DOHH2 (cell line): ENCODE measurements around the gene CRYBG1.

ENCODE experiments used
- H3F3A ChIP-seq: fragments of 200-600 bp; sonication (generic), shearing (Covaris generic); 2 replicates; pipeline ENCODE4 v1.6.0; 2016; ENCODE audit warnings: antibody characterized with exemption, mild to moderate bottlenecking; ENCODE audit not compliant: control insufficient read depth, insufficient read depth
- H3K27ac ChIP-seq: fragments of 200-600 bp; sonication (generic); 2 replicates; pipeline ENCODE4 v1.5.1; 2014; ENCODE audit warnings: low read depth, mild to moderate bottlenecking, low read length, moderate library complexity
- H3K27me3 ChIP-seq: fragments of 200-600 bp; sonication (generic); 2 replicates; pipeline ENCODE4 v1.6.1; 2014; ENCODE audit warnings: mild to moderate bottlenecking, low read length, mixed read lengths; ENCODE audit not compliant: control insufficient read depth
- H3K36me3 ChIP-seq: fragments of 200-600 bp; sonication (generic); 2 replicates; pipeline ENCODE4 v1.6.1; 2014; ENCODE audit warnings: mild to moderate bottlenecking, low read length, moderate library complexity, mixed read lengths; ENCODE audit not compliant: control insufficient read depth
- H3K4me1 ChIP-seq: fragments of 200-600 bp; sonication (generic); 2 replicates; pipeline ENCODE4 v1.6.1; 2014; ENCODE audit warnings: mild to moderate bottlenecking, low read length, mixed read lengths; ENCODE audit not compliant: control insufficient read depth
- H3K4me2 ChIP-seq: fragments of 200-600 bp; sonication (generic); 2 replicates; pipeline ENCODE4 v1.6.0; 2014; ENCODE audit warnings: mild to moderate bottlenecking, low read length, moderate library complexity
- H3K4me3 ChIP-seq: fragments of 200-600 bp; sonication (generic); 2 replicates; pipeline ENCODE4 v1.5.1; 2014; ENCODE audit warnings: mild to moderate bottlenecking, low read length, mixed read lengths
- H3K79me2 ChIP-seq: fragments of 200-600 bp; sonication (generic); 2 replicates; pipeline ENCODE4 v1.6.1; 2014; ENCODE audit warnings: mild to moderate bottlenecking, low read length, mixed read lengths; ENCODE audit not compliant: control insufficient read depth
- H3K9me2 ChIP-seq: fragments of 200-600 bp; sonication (generic); replicated peaks from 2 replicates; pipeline ENCODE4 v1.6.1; 2014; ENCODE audit warnings: mild to moderate bottlenecking, low read length, mixed read lengths; ENCODE audit not compliant: control insufficient read depth
- H3K9me3 ChIP-seq: fragments of 200-600 bp; sonication (generic); 2 replicates; pipeline ENCODE4 v1.6.1; 2014; ENCODE audit warnings: antibody characterized with exemption, low read length, mixed read lengths; ENCODE audit not compliant: control insufficient read depth, insufficient read depth
- H4K20me1 ChIP-seq: fragments of 200-600 bp; sonication (generic); 2 replicates; pipeline ENCODE4 v1.6.0; 2014; ENCODE audit warnings: low read depth, mild to moderate bottlenecking, antibody characterized with exemption, low read length, moderate library complexity; ENCODE audit not compliant: control insufficient read depth, insufficient read depth
- CTCF ChIP-seq: fragments of 200-600 bp; sonication (generic); IDR thresholded peaks from one replicate; pipeline ENCODE4 v1.5.1; 2014; ENCODE audit warnings: antibody characterized with exemption, mild to moderate bottlenecking, low read depth, low read length; ENCODE audit not compliant: poor library complexity, severe bottlenecking
- EZH2phosphoT487 ChIP-seq: fragments of 200-600 bp; sonication (generic); IDR thresholded peaks from 2 replicates; pipeline ENCODE4 v1.6.1; 2017; ENCODE audit warnings: borderline replicate concordance, mild to moderate bottlenecking, antibody characterized with exemption, low read length, moderate library complexity, mixed read lengths

CRYBG1 gene

GRCh38 chr6:106540907-106541306 is 180.4 kb downstream of the CRYBG1 start:
- H3K27me3 ChIP-seq = no peaks in the 10 kb centered on the region
- TF ChIP-seq EZH2phosphoT487 (no peak), CTCF (no peak)
- H3F3A ChIP-seq = 0 out of 2 replicates have a peak, but pooled peaks cover 2% of the 10 kb centered on the region
- H3K27ac ChIP-seq = no peak overlapping the region
- no peaks in the 10 kb centered on the region for H4K20me1 ChIP-seq
- no peak overlapping the region for H3K4me3 ChIP-seq
- no peak overlapping the region for H3K4me2 ChIP-seq
- H3K9me2 ChIP-seq = no peaks in the 10 kb centered on the region
- no peaks in the 10 kb centered on the region for H3K79me2 ChIP-seq
- no peaks in the 10 kb centered on the region for H3K9me3 ChIP-seq
- H3K36me3 ChIP-seq = peaks cover 76% of the 10 kb centered on the region
- H3K4me1 ChIP-seq = peaks cover 28% of the 10 kb centered on the region

- Histone ChIP-seq H3K9me2 (no peaks in the 10 kb centered on the region), H3K9me3 (no peaks in the 10 kb centered on the region), H3F3A (peaks cover 2% of the 10 kb centered on the region; the same call in 1 of the 2 replicates), H3K27ac (peak overlapping the region; percentile 57), H3K36me3 (peaks cover 79% of the 10 kb centered on the region), H3K4me1 (peaks cover 34% of the 10 kb centered on the region), H3K79me2 (peaks cover 3% of the 10 kb centered on the region), H4K20me1 (no peaks in the 10 kb centered on the region), H3K4me3 (peak overlapping the region; percentile 36), H3K27me3 (no peaks in the 10 kb centered on the region), H3K4me2 (peak overlapping the region; percentile 66)
- TF ChIP-seq CTCF = no peak
- TF ChIP-seq EZH2phosphoT487 = no peak
These were observed 185.8 kb downstream of the CRYBG1 start for GRCh38 chr6:106546261-106546690.

- Histone ChIP-seq H4K20me1 (no peaks in the 10 kb centered on the region), H3K9me2 (no peaks in the 10 kb centered on the region), H3K4me2 (peak overlapping the region; percentile 66), H3K27ac (peak overlapping the region; percentile 57), H3K9me3 (no peaks in the 10 kb centered on the region), H3K4me3 (peak overlapping the region; percentile 36), H3F3A (peaks cover 2% of the 10 kb centered on the region; the same call in 1 of the 2 replicates), H3K36me3 (peaks cover 80% of the 10 kb centered on the region), H3K79me2 (peaks cover 3% of the 10 kb centered on the region), H3K27me3 (no peaks in the 10 kb centered on the region), H3K4me1 (peaks cover 34% of the 10 kb centered on the region)
- TF ChIP-seq EZH2phosphoT487 (no peak), CTCF (no peak)
These were observed 186.3 kb downstream of the CRYBG1 start for GRCh38 chr6:106546691-106547414.
